M059J (cell line): ENCODE measurements around the gene KCND3. TPM values are rescaled to one million over a fixed set of nuclear protein-coding genes. Genes with fewer than 3 reads are reported as not detected.
A peak's percentile ranks its signal among the peaks of the same experiment; 100 is the strongest.

Source experiments
- DNase-seq: peaks from one replicate; pipeline ENCODE4 v3.0.0-alpha.2; 2012; ENCODE audit warnings: low read depth
- total RNA-seq: library from RNA; depleted of rRNA; stranded (reverse); fragments of >200 nt; shearing (Covaris generic); gene quantifications from 2 replicates; pipeline ENCODE4 v1.2.3, GENCODE V29; 2014

The KCND3 gene
- total RNA-seq, 1 experiment from 2014 or later, result not detected

GRCh38 chr1:111882986-111883560 is 106.4 kb downstream of the KCND3 start:
- DNase-seq, result no peak

- no peak for DNase-seq
Measured at GRCh38 chr1:111882559-111882958, 106.9 kb downstream of the KCND3 start.

- DNase-seq, result no peak
Measured at GRCh38 chr1:111880881-111881837, 108.3 kb downstream of the KCND3 start.

GRCh38 chr1:111879081-111879480 is 110.4 kb downstream of the KCND3 start:
- DNase-seq, result peak; percentile 5

- no peak for DNase-seq
Measured at GRCh38 chr1:111878649-111879048, 110.8 kb downstream of the KCND3 start.

- DNase-seq, result no peak
Measured at GRCh38 chr1:111878091-111878490, 111.4 kb downstream of the KCND3 start.

- DNase-seq, result no peak
Measured at GRCh38 chr1:111876631-111877030, 112.8 kb downstream of the KCND3 start.

GRCh38 chr1:111875640-111876039 is 113.8 kb downstream of the KCND3 start:
- no peak for DNase-seq

GRCh38 chr1:111873460-111874030 is 115.9 kb downstream of the KCND3 start:
- no peak for DNase-seq

- DNase-seq, result no peak
Measured at GRCh38 chr1:111870181-111870580, 119.3 kb downstream of the KCND3 start.

GRCh38 chr1:111867868-111868440 is 121.5 kb downstream of the KCND3 start:
- no peak for DNase-seq

GRCh38 chr1:111864862-111865261 is 124.6 kb downstream of the KCND3 start:
- DNase-seq, result peak; percentile 5

GRCh38 chr1:111863401-111863800 is 126.1 kb downstream of the KCND3 start:
- no peak for DNase-seq

GRCh38 chr1:111862599-111862998 is 126.9 kb downstream of the KCND3 start:
- no peak for DNase-seq

- DNase-seq, result no peak
Measured at GRCh38 chr1:111861523-111861922, 127.9 kb downstream of the KCND3 start.

GRCh38 chr1:111857194-111857651 is 132.2 kb downstream of the KCND3 start:
- DNase-seq, result no peak

- no peak for DNase-seq
Measured at GRCh38 chr1:111856411-111857185, 132.9 kb downstream of the KCND3 start.

GRCh38 chr1:111855260-111855659 is 134.2 kb downstream of the KCND3 start:
- no peak for DNase-seq

- DNase-seq, result no peak
Measured at GRCh38 chr1:111852261-111852721, 137.2 kb downstream of the KCND3 start.

- no peak for DNase-seq
Measured at GRCh38 chr1:111851552-111851951, 137.9 kb downstream of the KCND3 start.

- DNase-seq, result no peak
Measured at GRCh38 chr1:111850109-111850508, 139.4 kb downstream of the KCND3 start.
